Adrenal gland (tissue), 12 donors: ENCODE measurements around the gene DBNL. TPM values are rescaled to one million over a fixed set of nuclear protein-coding genes. Genes with fewer than 3 reads are reported as not detected.

ENCODE experiments used
- DNase-seq, 7 donors: peaks; one replicate each; pipeline ENCODE4 v3.0.0-alpha.2; 2019 to 2020
- H3K27ac ChIP-seq, 5 donors: fragments of 200-600 bp; sonication (generic) in 4 of 5; 1 replicate in 3 of 5; 2 replicates in 2 of 5; pipeline versions ENCODE4 v1.5.1 to v1.8.0; 2016 to 2020; ENCODE audit warnings: mild to moderate bottlenecking in 1 of 5
- H3K27me3 ChIP-seq: fragments of 200-600 bp; 2 replicates; pipeline ENCODE4 v1.8.0; 2021
- H3K36me3 ChIP-seq, 2 donors: fragments of 200-600 bp; replicated peaks in 1 of 2; 1 replicate in 1 of 2; 2 replicates in 1 of 2; pipeline versions ENCODE4 v1.5.1 to v1.8.0; 2018 to 2022
- H3K4me1 ChIP-seq, 2 donors: fragments of 200-600 bp; replicated peaks in 1 of 2; 1 replicate in 1 of 2; 2 replicates in 1 of 2; pipeline versions ENCODE4 v1.5.1 to v1.8.0; 2018 to 2021
- H3K4me3 ChIP-seq, 4 donors: fragments of 200-600 bp; sonication (generic) in 3 of 4; one replicate each; pipeline ENCODE4 v1.5.1; 2016 to 2018
- H3K9me3 ChIP-seq, 3 donors: fragments of 200-600 bp; sonication (generic) in 1 of 3; replicated peaks in 1 of 3; 1 replicate in 2 of 3; 2 replicates in 1 of 3; pipeline versions ENCODE4 v1.5.1 to v1.8.0; 2016 to 2021
- POLR2A ChIP-seq, 2 donors: fragments of 450-650 bp; IDR thresholded peaks; one replicate each; pipeline ENCODE4 v1.6.1; 2017; ENCODE audit warnings: antibody characterized with exemption in 2 of 2, mild to moderate bottlenecking in 2 of 2, moderate library complexity in 1 of 2
- WGBS, 4 donors: extraction: QIAGEN DNeasy Blood & Tissue Kit in 2 of 4; methylation state at CpG; one replicate each; pipeline versions ENCODE4 v1.1.5 to v1.1.7; 2013 to 2017; 5-methylcytosine and 5-hydroxymethylcytosine counted together
- intact Hi-C, 2 donors: fragments of 100-400 bp; cut with DNase I; formaldehyde crosslinking; loops; one replicate each; pipeline versions ENCODE4 v1.14.1 to v1.15.0; 2022 to 2023
- polyA plus RNA-seq, 3 donors: library from polyadenylated mRNA; stranded (reverse); fragments of 200-250 nt in 2 of 3; fragments of 350-450 nt in 1 of 3; fragmentation: Illumina TruSeq in 1 of 3; extraction: RNeasy Lipid Tissue Mini Kit (QIAGEN cat#74804) in 1 of 3; gene quantifications; one replicate each; pipeline ENCODE4 v1.2.3, GENCODE V29; 2013 to 2014
- total RNA-seq, 9 donors: library from RNA; depleted of rRNA in 4 of 9; stranded (reverse); fragments of >200 nt in 4 of 9; fragments of 120-200 nt in 1 of 9; fragmentation: NEBNext Ultra II Directional in 1 of 9; extraction: Animal tissue kit (Norgen Biotek cat#: 25700) in 1 of 9; gene quantifications; one replicate each; pipeline versions ENCODE4 v1.1.0 to v1.2.4, GENCODE V29; 2013 to 2023
- TF ChIP-seq, protein P1 (sequence below), 6 experiments: fragments of 450-650 bp in 4 of 6; fragments of 200-600 bp in 2 of 6; sonication (generic) in 1 of 6; IDR thresholded peaks; 1 replicate in 5 of 6; 2 replicates in 1 of 6; pipeline versions ENCODE4 v1.5.1 to v1.8.0; 2016 to 2021; ENCODE audit warnings: antibody characterized with exemption in 6 of 6, mild to moderate bottlenecking in 2 of 6, moderate library complexity in 1 of 6
- donor health status: healthy with polysubstance abuse.
- donor health status: Bipolar disorder and iron deficiency.
- donor health status: DM: yes; HTN: yes; CAD: no.
- donor health status: DM: no; HTN: no; CAD: no.
- donor health status: DM: no; HTN: no; CAD: no.
- donor health status: DM: yes; HTN: yes; CAD: no.

The DBNL gene
- total and polyA plus RNA-seq, 12 donors, result 46.2 to 145 (median 77.7) TPM

DNA sequence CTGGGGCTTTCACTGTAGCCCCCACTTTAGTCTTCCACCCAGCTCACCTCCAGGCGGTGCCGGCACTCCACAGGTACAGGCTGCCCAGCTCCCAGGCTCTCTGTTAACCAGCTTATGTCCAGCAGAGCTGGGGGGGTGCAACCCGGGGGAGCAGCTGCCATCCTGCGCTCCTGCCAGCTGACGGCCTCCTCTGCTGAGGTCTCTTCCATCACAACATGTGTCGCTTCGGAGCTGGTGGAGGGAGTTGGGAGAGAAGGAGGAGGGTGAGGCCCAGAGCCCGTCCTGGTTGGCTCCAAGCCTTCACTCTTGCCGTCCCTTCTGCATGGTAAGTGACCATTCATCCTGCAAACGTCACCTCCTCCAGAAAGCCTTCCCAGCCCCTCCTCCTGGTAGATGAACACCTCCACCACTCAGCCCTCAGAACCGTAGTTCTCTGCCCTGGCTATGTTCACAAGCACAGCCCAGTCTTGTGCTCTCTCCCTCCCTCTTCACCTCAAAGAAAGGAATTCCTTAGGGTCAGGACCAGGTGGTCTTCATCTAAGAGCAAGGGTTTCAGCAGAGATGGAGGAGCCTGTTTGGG lies 36.3 kb downstream of the DBNL start:
- intact Hi-C loops, result no loop called here
- Histone ChIP-seq H3K9me3 (no peaks in the 10 kb centered on the region), H3K27ac (peak overlapping the region in 2 of 5 donors; percentile 2 to 87), H3K4me1 (peaks cover 10 to 11% of the 10 kb centered on the region in 2 donors), H3K36me3 (peaks cover 0 to 49% of the 10 kb centered on the region in 2 donors), H3K27me3 (no peaks in the 10 kb centered on the region), H3K4me3 (no peak overlapping the region)
- DNase-seq, result no peak
- TF ChIP-seq POLR2A (IDR thresholded peaks at IDR 0.05), result no peak
- TF ChIP-seq, protein P1, sequence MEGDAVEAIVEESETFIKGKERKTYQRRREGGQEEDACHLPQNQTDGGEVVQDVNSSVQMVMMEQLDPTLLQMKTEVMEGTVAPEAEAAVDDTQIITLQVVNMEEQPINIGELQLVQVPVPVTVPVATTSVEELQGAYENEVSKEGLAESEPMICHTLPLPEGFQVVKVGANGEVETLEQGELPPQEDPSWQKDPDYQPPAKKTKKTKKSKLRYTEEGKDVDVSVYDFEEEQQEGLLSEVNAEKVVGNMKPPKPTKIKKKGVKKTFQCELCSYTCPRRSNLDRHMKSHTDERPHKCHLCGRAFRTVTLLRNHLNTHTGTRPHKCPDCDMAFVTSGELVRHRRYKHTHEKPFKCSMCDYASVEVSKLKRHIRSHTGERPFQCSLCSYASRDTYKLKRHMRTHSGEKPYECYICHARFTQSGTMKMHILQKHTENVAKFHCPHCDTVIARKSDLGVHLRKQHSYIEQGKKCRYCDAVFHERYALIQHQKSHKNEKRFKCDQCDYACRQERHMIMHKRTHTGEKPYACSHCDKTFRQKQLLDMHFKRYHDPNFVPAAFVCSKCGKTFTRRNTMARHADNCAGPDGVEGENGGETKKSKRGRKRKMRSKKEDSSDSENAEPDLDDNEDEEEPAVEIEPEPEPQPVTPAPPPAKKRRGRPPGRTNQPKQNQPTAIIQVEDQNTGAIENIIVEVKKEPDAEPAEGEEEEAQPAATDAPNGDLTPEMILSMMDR (IDR thresholded peaks at IDR 0.05), result no peak
- WGBS, 4 donors, result 77 to 92% (median 81%) methylated on average over 11 of the region's 11 CpGs

DNA sequence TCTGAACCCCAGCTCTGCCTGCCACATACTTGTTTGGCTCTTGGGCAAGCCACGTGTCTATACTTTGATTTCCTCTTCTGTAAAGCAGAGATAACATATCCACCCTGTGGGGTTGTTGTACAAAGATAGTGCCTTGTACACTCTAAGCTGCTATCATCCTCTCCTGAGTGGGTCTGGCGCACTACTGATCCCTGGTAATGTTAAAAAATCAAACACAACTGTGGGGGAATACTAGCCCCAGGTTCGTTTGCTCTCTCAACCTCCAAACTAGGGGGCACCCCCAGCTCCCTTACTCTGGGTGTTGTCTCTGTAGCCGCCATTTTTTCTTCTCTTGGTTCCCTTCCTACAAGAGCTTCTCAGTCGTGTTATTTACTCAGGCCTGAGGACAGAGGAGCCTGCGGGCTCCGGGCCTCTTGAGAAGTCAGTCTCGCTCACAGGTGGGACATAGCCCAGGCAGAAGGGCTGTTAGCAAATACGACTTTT lies 36.8 kb downstream of the DBNL start:
- DNase-seq, result no peak
- intact Hi-C loops, result no loop called here
- Histone ChIP-seq H3K27me3 (no peaks in the 10 kb centered on the region), H3K27ac (peak overlapping the region in 2 of 5 donors; percentile 2 to 87), H3K4me1 (peaks cover 10 to 11% of the 10 kb centered on the region in 2 donors), H3K36me3 (peaks cover 0 to 44% of the 10 kb centered on the region in 2 donors), H3K9me3 (no peaks in the 10 kb centered on the region), H3K4me3 (peak overlapping the region in 1 of 4 donors; percentile 87)
- WGBS, 4 donors, result 63 to 67% (median 65%) methylated on average over 8 to 9 of the region's 9 CpGs
- TF ChIP-seq, protein P1 (IDR thresholded peaks at IDR 0.05), result no peak
- TF ChIP-seq POLR2A (IDR thresholded peaks at IDR 0.05), result no peak

DNA sequence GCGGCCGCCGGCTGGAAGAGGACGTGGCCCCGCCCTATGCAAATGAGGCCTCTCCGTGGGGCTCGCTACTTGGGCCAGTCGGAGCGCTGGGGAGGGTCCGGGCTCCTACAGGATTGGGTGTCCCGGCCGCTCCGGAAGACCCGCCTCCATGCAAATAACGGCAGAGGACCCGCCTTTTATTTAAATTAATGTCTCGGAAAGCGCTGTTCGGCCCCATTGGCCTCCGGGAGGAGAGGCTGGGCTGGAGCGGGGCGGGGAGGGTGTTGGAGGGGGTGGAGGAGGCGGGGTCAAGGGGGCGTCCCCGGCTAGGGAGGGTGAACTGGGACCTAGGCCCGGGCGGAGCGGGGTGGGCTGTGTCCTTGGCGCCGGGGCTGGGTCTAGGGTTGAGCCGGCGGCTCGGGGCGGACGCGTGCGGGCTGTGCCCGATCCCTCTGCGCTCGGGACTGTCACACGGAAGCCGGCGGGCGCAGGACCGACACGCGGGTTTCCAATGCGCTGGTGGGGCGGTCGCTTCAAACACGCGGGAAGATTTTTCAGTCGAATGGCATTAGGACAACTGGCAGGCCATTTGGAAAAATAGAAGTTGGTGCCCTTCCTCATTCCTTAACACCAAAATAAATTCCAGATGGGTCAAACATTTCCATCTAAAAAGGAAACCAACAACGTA lies 38.2 kb downstream of the DBNL start:
- DNase-seq, result peak; percentile 98 to 100 (median 99)
- Histone ChIP-seq H3K27me3 (no peaks in the 10 kb centered on the region), H3K36me3 (peaks cover 0 to 30% of the 10 kb centered on the region in 2 donors), H3K4me1 (peaks cover 11 to 13% of the 10 kb centered on the region in 2 donors), H3K4me3 (peak overlapping the region in 3 of 4 donors; percentile 7 to 96 (median 87)), H3K9me3 (no peaks in the 10 kb centered on the region), H3K27ac (peak overlapping the region in 4 of 5 donors; percentile 73 to 95 (median 86))
- WGBS, 4 donors, result 0 to 1% (median 0%) methylated on average over 15 to 54 of the region's 54 CpGs
- intact Hi-C loops, result no loop called here
- TF ChIP-seq POLR2A (IDR thresholded peaks at IDR 0.05), result peak in 1 of 2 donors; percentile 43
- TF ChIP-seq, protein P1 (IDR thresholded peaks at IDR 0.05), result no peak

DNA sequence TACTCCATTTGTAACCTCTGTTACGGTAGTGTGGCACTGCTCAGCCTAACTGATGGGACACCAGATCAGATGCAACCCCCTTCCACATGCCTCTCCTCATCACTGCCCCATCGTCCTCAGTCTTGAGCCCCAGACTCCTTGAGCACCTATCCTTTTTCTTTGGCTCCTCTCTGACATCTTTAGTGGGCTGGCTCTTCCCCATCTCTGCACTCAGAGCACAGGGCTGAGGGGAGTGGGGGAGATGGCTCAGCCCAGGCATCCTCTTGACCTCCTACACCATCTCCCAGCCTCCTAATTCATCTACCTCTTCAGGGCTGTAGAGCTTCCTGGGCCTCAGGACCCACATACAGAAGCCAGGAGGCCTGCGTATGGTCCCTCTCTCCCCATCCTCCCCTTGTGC lies 39.3 kb downstream of the DBNL start:
- no peaks in the 10 kb centered on the region for H3K9me3 ChIP-seq
- TF ChIP-seq POLR2A (IDR thresholded peaks at IDR 0.05), result no peak
- TF ChIP-seq, protein P1 (IDR thresholded peaks at IDR 0.05), result no peak
- intact Hi-C loops, result no loop called here
- H3K4me1 ChIP-seq, result peaks cover 11 to 13% of the 10 kb centered on the region in 2 donors
- 82 to 97% (median 93%) methylated on average over 3 of the region's 3 CpGs for WGBS, 4 donors
- peaks cover 0 to 19% of the 10 kb centered on the region in 2 donors for H3K36me3 ChIP-seq
- DNase-seq, result no peak
- no peaks in the 10 kb centered on the region for H3K27me3 ChIP-seq
- peak overlapping the region in 2 of 5 donors; percentile 46 to 87 for H3K27ac ChIP-seq
- no peak overlapping the region for H3K4me3 ChIP-seq
